ENCODE data around the gene SPNS2.

Gene SPNS2

GRCh38 chr17:4504188-4504587 lies 5.5 kb downstream of the SPNS2 start:
- DNase-seq, result no peak

GRCh38 chr17:4505187-4505586 lies 6.5 kb downstream of the SPNS2 start:
- DNase-seq, result no peak

- DNase-seq, result no peak
These were observed 7.6 kb downstream of the SPNS2 start for GRCh38 chr17:4506175-4506813.

- DNase-seq, result no peak
These were observed 8.2 kb downstream of the SPNS2 start for GRCh38 chr17:4506892-4507291.

GRCh38 chr17:4507361-4508111 lies 8.9 kb downstream of the SPNS2 start:
- DNase-seq, result no peak

- DNase-seq, result no peak
These were observed 9.5 kb downstream of the SPNS2 start for GRCh38 chr17:4508207-4508606.

- no peak for DNase-seq
These were observed 10.7 kb downstream of the SPNS2 start for GRCh38 chr17:4509401-4509800.

GRCh38 chr17:4509923-4510617 lies 11.4 kb downstream of the SPNS2 start:
- DNase-seq, result no peak

GRCh38 chr17:4510618-4510941 lies 11.9 kb downstream of the SPNS2 start:
- DNase-seq, result no peak

GRCh38 chr17:4511199-4511932 lies 12.7 kb downstream of the SPNS2 start:
- DNase-seq, result no peak

- DNase-seq, result no peak
These were observed 13.8 kb downstream of the SPNS2 start for GRCh38 chr17:4512156-4513112.

GRCh38 chr17:4513113-4514032 lies 14.7 kb downstream of the SPNS2 start:
- no peak for DNase-seq

GRCh38 chr17:4514206-4514605 lies 15.5 kb downstream of the SPNS2 start:
- no peak for DNase-seq

GRCh38 chr17:4514779-4515178 lies 16.1 kb downstream of the SPNS2 start:
- no peak for DNase-seq

GRCh38 chr17:4515501-4515900 lies 16.8 kb downstream of the SPNS2 start:
- no peak for DNase-seq

GRCh38 chr17:4516735-4517134 lies 18.1 kb downstream of the SPNS2 start:
- no peak for DNase-seq

GRCh38 chr17:4518901-4519300 lies 20.2 kb downstream of the SPNS2 start:
- no peak for DNase-seq

GRCh38 chr17:4519361-4519788 lies 20.7 kb downstream of the SPNS2 start:
- no peak for DNase-seq

- DNase-seq, result no peak
These were observed 21.6 kb downstream of the SPNS2 start for GRCh38 chr17:4520060-4520893.
